HEK293T (cell line): ENCODE results near the gene TEP1.

Experiments
- CTCF ChIA-PET: fragments of 350-600 bp; formaldehyde crosslinking; extraction: SDS; loops from one replicate; lab custom pipeline; 2021; ENCODE audit warnings: antibody characterized with exemption, inconsistent platforms; lab: Yijun Ruan, JAX
- POLR2A ChIA-PET: fragments of 350-600 bp; formaldehyde crosslinking; extraction: SDS; loops from one replicate; lab custom pipeline; 2020; ENCODE audit warnings: antibody characterized with exemption, inconsistent platforms; lab: Yijun Ruan, JAX
- DNase-seq: peaks from one replicate; pipeline ENCODE4 v3.0.0; 2012; ENCODE audit warnings: mixed read lengths; ENCODE audit errors: extremely low spot score
- ARNT ChIP-seq: fragments of 450-650 bp; IDR thresholded peaks from 2 replicates; pipeline ENCODE4 v1.6.1; 2017; ENCODE audit warnings: mild to moderate bottlenecking
- BHLHE40 ChIP-seq: fragments of 450-650 bp; IDR thresholded peaks from 2 replicates; pipeline ENCODE4 v1.6.1; 2016; ENCODE audit warnings: mild to moderate bottlenecking, moderate library complexity, borderline replicate concordance
- CTBP1 ChIP-seq: fragments of 450-650 bp; IDR thresholded peaks from 2 replicates; pipeline ENCODE4 v1.6.1; 2016; ENCODE audit warnings: borderline replicate concordance
- ELF4 ChIP-seq: fragments of 450-650 bp; IDR thresholded peaks from 2 replicates; pipeline ENCODE4 v1.6.1; 2017; ENCODE audit warnings: antibody characterized with exemption
- FOXA1 ChIP-seq: fragments of 450-650 bp; IDR thresholded peaks from 2 replicates; pipeline ENCODE4 v1.6.1; 2016; ENCODE audit warnings: mild to moderate bottlenecking
- FOXK2 ChIP-seq: fragments of 450-650 bp; IDR thresholded peaks from 2 replicates; pipeline ENCODE4 v1.6.1; 2016; ENCODE audit warnings: mild to moderate bottlenecking
- FOXM1 ChIP-seq: fragments of 450-650 bp; IDR thresholded peaks from 2 replicates; pipeline ENCODE4 v1.6.1; 2017; ENCODE audit warnings: mild to moderate bottlenecking, borderline replicate concordance
- HDGF ChIP-seq: fragments of 450-650 bp; IDR thresholded peaks from 2 replicates; pipeline ENCODE4 v1.6.1; 2017; ENCODE audit warnings: antibody characterized with exemption, borderline replicate concordance
- L3MBTL2 ChIP-seq: fragments of 450-650 bp; conservative IDR thresholded peaks from 2 replicates; pipeline ENCODE4 v1.6.1; 2016; ENCODE audit warnings: mild to moderate bottlenecking
- LEF1 ChIP-seq: fragments of 450-650 bp; IDR thresholded peaks from 2 replicates; pipeline ENCODE4 v1.6.1; 2017; ENCODE audit warnings: mild to moderate bottlenecking, borderline replicate concordance
- NFRKB ChIP-seq: fragments of 450-650 bp; IDR thresholded peaks from 2 replicates; pipeline ENCODE4 v1.6.1; 2016; ENCODE audit warnings: mild to moderate bottlenecking, moderate library complexity
- SP1 ChIP-seq: fragments of 450-650 bp; IDR thresholded peaks from 2 replicates; pipeline ENCODE4 v1.6.1; 2017
- SUZ12 ChIP-seq: fragments of 450-650 bp; IDR thresholded peaks from 2 replicates; pipeline ENCODE4 v1.6.1; 2016; ENCODE audit warnings: mild to moderate bottlenecking
- TARDBP ChIP-seq: fragments of 450-650 bp; IDR thresholded peaks from 2 replicates; pipeline ENCODE4 v1.6.1; 2016
- ZNF384 ChIP-seq: fragments of 450-650 bp; IDR thresholded peaks from 2 replicates; pipeline ENCODE4 v1.6.1; 2016
- TF ChIP-seq, protein P1 (sequence below): fragments of 450-650 bp; IDR thresholded peaks from 2 replicates; pipeline ENCODE4 v1.6.1; 2016

The TEP1 gene

DNA sequence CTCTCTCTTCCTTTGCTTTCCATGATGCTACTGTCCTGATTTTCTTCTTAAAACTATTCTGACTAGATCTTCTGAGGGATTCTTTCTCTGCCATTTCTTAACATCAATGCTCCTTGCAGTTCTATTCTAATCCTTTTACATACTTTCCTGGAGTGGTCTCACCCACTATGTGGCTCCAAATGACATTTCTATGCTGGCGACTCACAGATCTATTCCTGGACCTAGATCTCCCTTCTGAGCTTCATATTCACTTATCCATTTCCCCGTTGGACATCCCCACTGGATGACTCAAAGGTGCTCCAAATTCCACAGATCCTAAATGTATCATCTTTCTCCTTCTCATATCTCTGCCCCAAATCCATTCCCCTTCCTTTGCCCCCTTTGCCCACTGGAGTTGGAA is 4.1 kb downstream of the TEP1 start:
- CTCF ChIA-PET: interaction anchor here (1.7 kb wide), 1 partner anchor 12 kb away, joined by 4 read pairs; no protein-coding TSS in a partner anchor
- no peak for DNase-seq
- no peak for TF ChIP-seq BHLHE40
- TF ChIP-seq CTBP1: no peak
- TF ChIP-seq SP1: no peak
- TF ChIP-seq ELF4: no peak
- no peak for TF ChIP-seq FOXA1
- no peak for TF ChIP-seq FOXK2
- TF ChIP-seq TARDBP: no peak
- no peak for TF ChIP-seq L3MBTL2
- no peak for TF ChIP-seq NFRKB
- TF ChIP-seq SUZ12: no peak
- POLR2A ChIA-PET: interaction anchor here (1.4 kb wide), 1 partner anchor 66 kb away, joined by 7 read pairs; the partner anchor contains the start of gene PARP2

GRCh38 chr14:20403521-20403920 is 9.8 kb downstream of the TEP1 start:
- no peak for TF ChIP-seq NFRKB
- CTCF ChIA-PET: interaction anchor here (1.6 kb wide), 1 partner anchor 12 kb away, joined by 4 read pairs; no protein-coding TSS in a partner anchor
- DNase-seq: no peak
- POLR2A ChIA-PET: no interaction called here

- CTCF ChIA-PET: no interaction called here
- TF ChIP-seq FOXK2: no peak
- TF ChIP-seq SUZ12: no peak
- TF ChIP-seq FOXM1: no peak
- no peak for TF ChIP-seq L3MBTL2
Observed at GRCh38 chr14:20400965-20401593, 12.2 kb downstream of the TEP1 start.

GRCh38 chr14:20400589-20400964 is 12.7 kb downstream of the TEP1 start:
- POLR2A ChIA-PET: no interaction called here
- TF ChIP-seq ARNT: no peak
- TF ChIP-seq ELF4: no peak
- no peak for TF ChIP-seq TARDBP
- TF ChIP-seq ZNF384: no peak
- no peak for TF ChIP-seq CTBP1
- TF ChIP-seq FOXA1: no peak
- TF ChIP-seq LEF1: no peak
- no peak for TF ChIP-seq FOXM1
- DNase-seq: no peak
- CTCF ChIA-PET: no interaction called here

More at GRCh38 chr14:20400965-20401593, 12.2 kb downstream of the TEP1 start:
- DNase-seq: no peak
- POLR2A ChIA-PET: interaction anchor here (1.3 kb wide), 1 partner anchor 58 kb away, joined by 3 read pairs; the partner anchor contains the start of gene PARP2

GRCh38 chr14:20397511-20397910 is 15.8 kb downstream of the TEP1 start:
- DNase-seq: no peak
- CTCF ChIA-PET: no interaction called here
- no peak for TF ChIP-seq LEF1
- POLR2A ChIA-PET: no interaction called here

- no peak for DNase-seq
- ChIA-PET CTCF (interaction anchor here (0.6 kb wide), 1 partner anchor 484 kb away, joined by 3 read pairs; no protein-coding TSS in a partner anchor), POLR2A (no interaction called here)
- TF ChIP-seq, protein P1, sequence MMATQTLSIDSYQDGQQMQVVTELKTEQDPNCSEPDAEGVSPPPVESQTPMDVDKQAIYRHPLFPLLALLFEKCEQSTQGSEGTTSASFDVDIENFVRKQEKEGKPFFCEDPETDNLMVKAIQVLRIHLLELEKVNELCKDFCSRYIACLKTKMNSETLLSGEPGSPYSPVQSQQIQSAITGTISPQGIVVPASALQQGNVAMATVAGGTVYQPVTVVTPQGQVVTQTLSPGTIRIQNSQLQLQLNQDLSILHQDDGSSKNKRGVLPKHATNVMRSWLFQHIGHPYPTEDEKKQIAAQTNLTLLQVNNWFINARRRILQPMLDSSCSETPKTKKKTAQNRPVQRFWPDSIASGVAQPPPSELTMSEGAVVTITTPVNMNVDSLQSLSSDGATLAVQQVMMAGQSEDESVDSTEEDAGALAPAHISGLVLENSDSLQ: no peak
- TF ChIP-seq TARDBP (no peak), FOXM1 (no peak), SP1 (no peak), L3MBTL2 (no peak), CTBP1 (no peak), LEF1 (no peak), NFRKB (no peak), HDGF (no peak), FOXA1 (no peak), ZNF384 (no peak), ARNT (no peak), BHLHE40 (no peak), SUZ12 (no peak), ELF4 (no peak), FOXK2 (no peak)
Observed at GRCh38 chr14:20391505-20391904, 21.8 kb downstream of the TEP1 start.

DNA sequence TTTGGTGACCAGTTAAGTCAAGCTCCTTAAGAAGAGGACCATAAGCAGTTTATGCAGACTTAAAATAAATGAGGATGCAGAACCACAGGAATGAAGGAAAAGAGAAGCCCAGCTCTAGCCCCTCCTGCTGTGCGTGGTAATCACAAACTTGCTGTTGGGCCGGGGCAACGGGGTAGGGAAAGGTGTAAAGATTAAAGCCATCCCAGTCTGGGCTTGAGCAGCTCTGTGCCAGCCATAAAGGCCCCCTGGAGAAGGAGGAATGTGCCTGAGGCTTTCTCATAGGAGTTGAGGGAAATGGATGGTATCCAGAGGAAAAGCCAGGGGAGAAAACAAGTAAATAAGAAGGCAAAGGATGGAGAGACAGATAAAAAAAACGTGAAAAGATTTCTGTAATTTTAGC is 25.1 kb downstream of the TEP1 start:
- ChIA-PET CTCF (no interaction called here), POLR2A (no interaction called here)
- TF ChIP-seq ELF4 (no peak), HDGF (no peak), FOXA1 (no peak), ZNF384 (no peak), FOXM1 (no peak)
- no peak for DNase-seq

- TF ChIP-seq HDGF (no peak), ELF4 (no peak), LEF1 (no peak), NFRKB (no peak), FOXA1 (no peak), L3MBTL2 (no peak), ZNF384 (no peak)
- TF ChIP-seq, protein P1: no peak
- ChIA-PET POLR2A (no interaction called here), CTCF (no interaction called here)
- DNase-seq: no peak
Observed at GRCh38 chr14:20387576-20387975, 25.7 kb downstream of the TEP1 start.
